Breast epithelium (tissue), 4 donors: Measurements from ENCODE around the gene NOL6. TPM values are rescaled to one million over a fixed set of nuclear protein-coding genes. Genes with fewer than 3 reads are reported as not detected.

ENCODE experiments used
- DNase-seq, 2 donors: peaks; one replicate each; pipeline ENCODE4 v3.0.0-alpha.2; 2019; ENCODE audit warnings: low spot score in 2 of 2
- H3K27ac ChIP-seq, 2 donors: fragments of 200-600 bp; sonication (generic) in 1 of 2; one replicate each; pipeline ENCODE4 v1.5.1; 2016 to 2019; ENCODE audit warnings: mild to moderate bottlenecking in 1 of 2
- H3K27me3 ChIP-seq, 2 donors: fragments of 200-600 bp; sonication (generic) in 1 of 2; one replicate each; pipeline versions ENCODE4 v1.5.1 to v1.6.0; 2017 to 2019; ENCODE audit warnings: control low read depth in 1 of 2, mild to moderate bottlenecking in 1 of 2
- H3K36me3 ChIP-seq: fragments of 200-600 bp; one replicate; pipeline ENCODE4 v1.5.1; 2019
- H3K4me1 ChIP-seq, 2 donors: fragments of 200-600 bp; sonication (generic); one replicate each; pipeline ENCODE4 v1.5.1; 2016 to 2019; ENCODE audit warnings: control low read depth in 1 of 2
- H3K4me3 ChIP-seq, 3 donors: fragments of 200-600 bp; sonication (generic); 1 replicate in 2 of 3; 2 replicates in 1 of 3; pipeline ENCODE4 v1.5.1; 2016 to 2019; ENCODE audit warnings: mild to moderate bottlenecking in 3 of 3, moderate library complexity in 2 of 3
- H3K9me3 ChIP-seq, 2 donors: fragments of 200-600 bp; sonication (generic) in 1 of 2; one replicate each; pipeline ENCODE4 v1.5.1; 2016 to 2019; ENCODE audit warnings: control low read depth in 1 of 2
- POLR2A ChIP-seq: fragments of 450-650 bp; IDR thresholded peaks from one replicate; pipeline ENCODE4 v1.6.1; 2016; ENCODE audit warnings: antibody characterized with exemption, mild to moderate bottlenecking, moderate library complexity
- POLR2AphosphoS5 ChIP-seq, 3 donors: sonication (generic); formaldehyde crosslinking; IDR thresholded peaks; one replicate each; pipeline ENCODE4 v1.6.1; 2017; ENCODE audit warnings: antibody characterized with exemption in 3 of 3
- intact Hi-C: fragments of 100-400 bp; cut with DNase I; formaldehyde crosslinking; loops from one replicate; pipeline ENCODE4 v1.15.1; 2023; ENCODE audit warnings: low total_unique reads
- total RNA-seq, 3 donors: library from RNA; depleted of rRNA; stranded (reverse); fragments of >200 nt; gene quantifications; one replicate each; pipeline ENCODE4 v1.1.0, GENCODE V29; 2016
- TF ChIP-seq, protein P1 (sequence below), 3 donors: fragments of 450-650 bp; IDR thresholded peaks; one replicate each; pipeline ENCODE4 v1.5.1; 2016 to 2017; ENCODE audit warnings: antibody characterized with exemption in 3 of 3, mild to moderate bottlenecking in 3 of 3, moderate library complexity in 3 of 3

The NOL6 gene
- total RNA-seq, 3 donors from 2014 or later, result 14.2 to 23.9 (median 22.3) TPM

DNA sequence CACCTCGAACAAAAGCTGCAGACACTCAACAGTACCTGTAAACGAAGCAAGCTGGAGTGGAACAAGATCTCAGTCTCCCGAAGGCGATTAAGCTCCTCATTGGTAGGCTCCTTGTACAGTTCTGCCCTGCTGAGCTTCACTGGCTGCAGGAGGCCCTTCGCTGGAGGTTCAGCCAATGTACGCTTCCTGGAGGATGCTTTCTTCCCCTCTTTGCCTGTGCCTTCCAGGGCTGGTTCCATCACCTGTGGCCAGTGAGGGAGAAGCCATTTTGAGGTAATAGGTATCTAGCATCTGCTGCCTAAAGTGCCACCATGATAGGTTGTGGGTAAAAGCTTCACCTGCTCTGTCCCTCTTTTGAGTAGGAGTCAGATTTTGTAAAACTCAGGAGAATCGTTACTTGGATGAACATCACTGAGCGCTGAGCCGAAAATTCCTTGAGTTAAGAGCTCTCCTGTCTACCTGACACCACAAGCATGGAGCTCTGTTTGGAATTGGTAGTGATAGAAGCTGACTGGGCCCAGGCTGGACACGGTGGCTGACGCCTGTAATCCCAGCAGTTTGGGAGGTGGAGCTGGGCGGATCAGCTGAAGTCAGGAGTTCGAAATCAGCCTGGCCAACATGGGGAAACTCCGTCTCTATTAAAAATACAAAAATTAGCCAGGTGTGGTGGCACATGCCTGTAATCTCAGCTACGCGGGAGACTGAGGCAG is 1.4 kb downstream of the NOL6 start:
- Histone ChIP-seq H3K9me3 (no peaks in the 10 kb centered on the region), H3K36me3 (no peaks in the 10 kb centered on the region), H3K4me3 (peak overlapping the region; percentile 92 to 95 (median 94)), H3K27ac (no peak overlapping the region), H3K4me1 (peaks cover 0 to 13% of the 10 kb centered on the region in 2 donors), H3K27me3 (no peaks in the 10 kb centered on the region)
- intact Hi-C loops, result no loop called here
- peak in 1 of 2 donors; percentile 33 for DNase-seq
- TF ChIP-seq POLR2A (no peak), POLR2AphosphoS5 (IDR thresholded peaks at IDR 0.05) (no peak)
- TF ChIP-seq, protein P1, sequence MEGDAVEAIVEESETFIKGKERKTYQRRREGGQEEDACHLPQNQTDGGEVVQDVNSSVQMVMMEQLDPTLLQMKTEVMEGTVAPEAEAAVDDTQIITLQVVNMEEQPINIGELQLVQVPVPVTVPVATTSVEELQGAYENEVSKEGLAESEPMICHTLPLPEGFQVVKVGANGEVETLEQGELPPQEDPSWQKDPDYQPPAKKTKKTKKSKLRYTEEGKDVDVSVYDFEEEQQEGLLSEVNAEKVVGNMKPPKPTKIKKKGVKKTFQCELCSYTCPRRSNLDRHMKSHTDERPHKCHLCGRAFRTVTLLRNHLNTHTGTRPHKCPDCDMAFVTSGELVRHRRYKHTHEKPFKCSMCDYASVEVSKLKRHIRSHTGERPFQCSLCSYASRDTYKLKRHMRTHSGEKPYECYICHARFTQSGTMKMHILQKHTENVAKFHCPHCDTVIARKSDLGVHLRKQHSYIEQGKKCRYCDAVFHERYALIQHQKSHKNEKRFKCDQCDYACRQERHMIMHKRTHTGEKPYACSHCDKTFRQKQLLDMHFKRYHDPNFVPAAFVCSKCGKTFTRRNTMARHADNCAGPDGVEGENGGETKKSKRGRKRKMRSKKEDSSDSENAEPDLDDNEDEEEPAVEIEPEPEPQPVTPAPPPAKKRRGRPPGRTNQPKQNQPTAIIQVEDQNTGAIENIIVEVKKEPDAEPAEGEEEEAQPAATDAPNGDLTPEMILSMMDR (IDR thresholded peaks at IDR 0.05), result no peak

DNA sequence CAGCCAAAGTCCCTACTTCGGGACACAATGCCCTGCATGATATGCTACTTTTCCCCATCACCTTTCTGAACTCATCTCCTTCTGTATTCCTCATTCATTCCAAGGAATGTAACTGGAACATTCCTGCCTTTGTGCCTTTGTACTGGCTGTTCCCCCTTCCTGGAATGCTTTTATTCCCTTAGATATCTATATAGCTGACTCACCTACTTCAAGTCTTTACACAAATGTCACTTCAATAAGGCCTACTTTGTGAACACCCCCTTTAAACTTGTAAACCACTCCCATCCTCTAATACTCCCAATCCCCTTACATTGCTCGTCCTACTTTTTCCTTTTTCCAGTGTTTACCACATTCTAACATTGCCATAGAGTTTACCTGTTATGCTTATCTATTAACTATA is 2.4 kb downstream of the NOL6 start:
- TF ChIP-seq POLR2A, result no peak
- TF ChIP-seq, protein P1 (IDR thresholded peaks at IDR 0.05), result no peak
- Histone ChIP-seq H3K27ac (no peak overlapping the region), H3K36me3 (no peaks in the 10 kb centered on the region), H3K27me3 (no peaks in the 10 kb centered on the region), H3K4me1 (peaks cover 0 to 13% of the 10 kb centered on the region in 2 donors), H3K4me3 (no peak overlapping the region), H3K9me3 (no peaks in the 10 kb centered on the region)
- intact Hi-C loops, result no loop called here
- no peak for DNase-seq

DNA sequence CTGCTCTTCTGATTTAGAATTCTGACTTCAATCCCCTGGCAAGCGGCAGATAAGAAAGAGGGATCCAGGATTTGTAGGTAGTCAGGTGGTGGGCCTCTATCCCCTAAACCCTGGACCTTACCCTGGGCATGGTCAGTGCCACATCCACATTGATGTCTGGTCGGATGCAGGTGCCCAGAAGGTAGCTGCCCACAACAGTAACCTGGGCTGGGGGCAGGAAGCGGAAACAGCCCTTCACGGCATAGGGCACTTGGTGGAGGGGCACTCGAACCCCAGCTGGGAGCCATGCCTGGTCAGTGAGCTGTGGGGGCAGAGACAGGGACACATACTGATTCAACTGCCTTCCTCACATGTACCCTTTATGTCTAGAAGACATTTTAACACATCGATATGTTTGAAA is 3.8 kb downstream of the NOL6 start:
- Histone ChIP-seq H3K36me3 (no peaks in the 10 kb centered on the region), H3K9me3 (no peaks in the 10 kb centered on the region), H3K27me3 (no peaks in the 10 kb centered on the region), H3K4me1 (peaks cover 0 to 13% of the 10 kb centered on the region in 2 donors), H3K27ac (no peak overlapping the region), H3K4me3 (no peak overlapping the region)
- intact Hi-C loops, result no loop called here
- TF ChIP-seq, protein P1 (IDR thresholded peaks at IDR 0.05), result no peak
- TF ChIP-seq POLR2A (no peak), POLR2AphosphoS5 (IDR thresholded peaks at IDR 0.05) (no peak)
- peak in 1 of 2 donors; percentile 25 for DNase-seq

DNA sequence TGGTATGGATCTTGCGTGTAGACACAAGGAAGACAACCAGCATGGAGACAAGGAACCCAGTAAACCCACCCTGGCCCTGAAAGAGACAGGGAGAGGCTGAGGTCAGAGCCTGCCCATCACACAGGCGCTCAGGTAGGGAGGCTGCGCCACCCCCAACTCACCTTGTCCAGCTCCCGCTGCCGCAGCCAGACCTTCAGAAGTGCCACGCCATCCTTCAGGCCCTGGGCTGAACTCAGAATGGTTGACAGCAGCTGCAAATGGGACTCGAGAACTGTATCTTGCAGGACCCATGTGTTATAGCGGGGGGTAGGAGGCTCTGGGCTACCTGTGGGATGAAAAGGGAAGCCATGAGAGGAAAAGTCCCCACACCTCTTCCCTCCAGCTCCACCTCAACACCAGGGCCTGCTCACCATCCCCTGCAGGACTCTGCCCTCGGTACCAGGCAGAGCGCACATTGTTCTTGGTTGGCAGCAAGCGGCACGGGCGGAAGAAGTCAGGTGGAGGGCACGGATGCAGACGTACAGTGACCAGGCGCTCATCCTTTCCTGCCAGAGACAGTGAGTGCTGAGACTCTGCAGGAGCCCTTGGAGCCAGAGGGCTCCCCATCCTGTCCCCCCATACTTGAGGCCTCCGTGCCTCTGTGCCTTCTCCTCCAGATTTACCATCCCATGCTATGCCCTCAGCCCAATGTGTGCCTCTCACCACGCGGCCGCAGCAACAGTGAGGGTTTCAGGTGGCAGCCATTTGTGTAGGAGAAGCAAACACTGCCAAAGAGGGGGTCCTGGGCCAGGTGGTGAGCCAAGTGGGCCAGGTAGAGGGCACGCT is 4.7 kb downstream of the NOL6 start:
- DNase-seq, result peak in 1 of 2 donors; percentile 27
- intact Hi-C loops, result no loop called here
- H3K9me3 ChIP-seq, result no peaks in the 10 kb centered on the region
- TF ChIP-seq, protein P1 (IDR thresholded peaks at IDR 0.05), result no peak
- TF ChIP-seq POLR2A, result no peak
- no peak for TF ChIP-seq POLR2AphosphoS5 (IDR thresholded peaks at IDR 0.05)
- no peak overlapping the region for H3K4me3 ChIP-seq
- H3K27me3 ChIP-seq, result no peaks in the 10 kb centered on the region
- H3K27ac ChIP-seq, result no peak overlapping the region
- peaks cover 0 to 13% of the 10 kb centered on the region in 2 donors for H3K4me1 ChIP-seq
- H3K36me3 ChIP-seq, result no peaks in the 10 kb centered on the region

DNA sequence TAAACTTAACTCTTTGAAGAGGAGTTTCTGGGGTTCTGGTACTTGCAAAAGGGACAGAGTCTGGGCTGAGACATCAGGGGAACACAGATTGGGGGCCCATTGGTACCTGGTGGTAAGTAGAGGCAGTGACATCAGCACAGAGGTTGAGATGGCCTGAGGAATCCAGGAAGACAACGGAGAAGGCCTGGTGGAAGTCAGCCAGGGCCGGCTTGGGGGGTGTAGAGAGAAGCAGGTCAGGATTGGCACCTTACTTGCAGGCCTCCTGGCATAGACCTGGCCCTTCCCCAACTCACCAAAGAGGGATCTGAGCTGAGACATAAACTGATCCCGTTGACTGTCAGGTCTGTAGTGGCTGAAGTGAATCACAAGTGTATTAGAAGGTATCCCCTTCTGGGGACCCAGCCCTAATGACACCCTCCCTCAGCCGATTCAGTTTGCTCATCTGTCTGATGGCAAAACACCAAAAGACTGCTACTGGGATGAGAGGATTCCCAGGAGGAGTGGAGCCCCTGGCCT is 5.5 kb downstream of the NOL6 start:
- DNase-seq, result no peak
- H3K27me3 ChIP-seq, result no peaks in the 10 kb centered on the region
- no peaks in the 10 kb centered on the region for H3K9me3 ChIP-seq
- no peak overlapping the region for H3K4me3 ChIP-seq
- H3K36me3 ChIP-seq, result peaks cover 7% of the 10 kb centered on the region
- TF ChIP-seq, protein P1 (IDR thresholded peaks at IDR 0.05), result no peak
- intact Hi-C loops, result no loop called here
- H3K4me1 ChIP-seq, result peaks cover 0 to 13% of the 10 kb centered on the region in 2 donors
- H3K27ac ChIP-seq, result no peak overlapping the region
